Measurements from ENCODE around the gene SLC26A2. TPM values are rescaled to one million over a fixed set of nuclear protein-coding genes. Genes with fewer than 3 reads are reported as not detected.

Gene SLC26A2
- total RNA-seq, 1 donor from 2014 or later = 15.4 TPM

DNA sequence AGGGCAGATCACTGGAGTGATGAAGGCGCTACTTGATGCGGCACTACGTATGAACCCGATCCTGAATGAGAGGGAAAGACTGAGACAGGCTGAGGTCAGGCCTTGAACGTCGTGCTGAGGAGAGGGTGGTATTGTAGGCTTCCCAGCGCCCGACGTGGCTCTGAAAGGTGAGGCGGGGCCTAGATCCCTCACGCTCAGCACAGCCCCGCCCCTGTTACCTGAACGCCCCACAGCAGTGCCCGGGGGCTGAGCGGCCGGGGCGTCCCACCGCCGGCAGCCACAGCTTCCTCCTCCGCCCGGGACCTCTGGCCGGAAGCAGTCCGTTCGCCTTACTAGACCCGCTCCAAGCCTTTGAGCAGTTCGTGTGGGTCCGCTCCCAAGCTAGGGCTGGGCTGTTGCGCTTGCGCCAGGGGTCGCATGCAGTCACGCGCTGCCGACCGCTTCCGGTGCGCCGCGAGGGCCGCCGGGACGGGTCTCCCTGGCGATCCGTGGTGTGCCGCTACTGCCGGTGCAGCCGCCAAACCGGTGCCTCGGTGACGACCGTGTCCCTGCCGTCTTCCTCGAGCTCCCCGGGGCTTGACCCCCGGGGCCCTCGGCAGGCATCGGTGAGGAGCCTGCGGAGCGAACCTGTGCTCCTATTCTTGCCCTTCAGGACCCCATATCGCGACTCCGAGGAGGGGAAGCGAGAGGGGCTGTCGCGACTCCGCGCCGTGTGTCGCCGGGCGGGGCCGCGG lies 39.9 kb downstream of the SLC26A2 start, which contains the start of the genes HMGXB3 and TIGD6:
TSS of gene HMGXB3 (plus strand) at position 484 of the 734 bp plus-strand sequence. CDS start 4,114 bp downstream, outside the sequence.
TSS of gene TIGD6 (minus strand) at position 399 of the 734 bp plus-strand sequence. CDS start 4,306 bp downstream, outside the sequence.
- DNase-seq (ENCODE audit: low spot score in 2 of 2, unreplicated experiment in 2 of 2) = peak; percentile 72 to 88
- H3K9me3 Mint-ChIP-seq = no peaks in the 10 kb centered on the region
- peaks cover 29% of the 10 kb centered on the region for H3K4me1 Mint-ChIP-seq
- peak within 1 kb of the TSS; percentile 84 for H3K4me3 Mint-ChIP-seq
- peak within 1 kb of the TSS; percentile 93 for H3K27ac Mint-ChIP-seq
- peaks cover 5% of the 10 kb centered on the region for H3K36me3 Mint-ChIP-seq
- TF ChIP-seq, protein P1, sequence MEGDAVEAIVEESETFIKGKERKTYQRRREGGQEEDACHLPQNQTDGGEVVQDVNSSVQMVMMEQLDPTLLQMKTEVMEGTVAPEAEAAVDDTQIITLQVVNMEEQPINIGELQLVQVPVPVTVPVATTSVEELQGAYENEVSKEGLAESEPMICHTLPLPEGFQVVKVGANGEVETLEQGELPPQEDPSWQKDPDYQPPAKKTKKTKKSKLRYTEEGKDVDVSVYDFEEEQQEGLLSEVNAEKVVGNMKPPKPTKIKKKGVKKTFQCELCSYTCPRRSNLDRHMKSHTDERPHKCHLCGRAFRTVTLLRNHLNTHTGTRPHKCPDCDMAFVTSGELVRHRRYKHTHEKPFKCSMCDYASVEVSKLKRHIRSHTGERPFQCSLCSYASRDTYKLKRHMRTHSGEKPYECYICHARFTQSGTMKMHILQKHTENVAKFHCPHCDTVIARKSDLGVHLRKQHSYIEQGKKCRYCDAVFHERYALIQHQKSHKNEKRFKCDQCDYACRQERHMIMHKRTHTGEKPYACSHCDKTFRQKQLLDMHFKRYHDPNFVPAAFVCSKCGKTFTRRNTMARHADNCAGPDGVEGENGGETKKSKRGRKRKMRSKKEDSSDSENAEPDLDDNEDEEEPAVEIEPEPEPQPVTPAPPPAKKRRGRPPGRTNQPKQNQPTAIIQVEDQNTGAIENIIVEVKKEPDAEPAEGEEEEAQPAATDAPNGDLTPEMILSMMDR (IDR thresholded peaks at IDR 0.05; ENCODE audit: unreplicated experiment) = no peak
- H3K27me3 Mint-ChIP-seq (ENCODE audit: low read depth) = no peaks in the 10 kb centered on the region

DNA sequence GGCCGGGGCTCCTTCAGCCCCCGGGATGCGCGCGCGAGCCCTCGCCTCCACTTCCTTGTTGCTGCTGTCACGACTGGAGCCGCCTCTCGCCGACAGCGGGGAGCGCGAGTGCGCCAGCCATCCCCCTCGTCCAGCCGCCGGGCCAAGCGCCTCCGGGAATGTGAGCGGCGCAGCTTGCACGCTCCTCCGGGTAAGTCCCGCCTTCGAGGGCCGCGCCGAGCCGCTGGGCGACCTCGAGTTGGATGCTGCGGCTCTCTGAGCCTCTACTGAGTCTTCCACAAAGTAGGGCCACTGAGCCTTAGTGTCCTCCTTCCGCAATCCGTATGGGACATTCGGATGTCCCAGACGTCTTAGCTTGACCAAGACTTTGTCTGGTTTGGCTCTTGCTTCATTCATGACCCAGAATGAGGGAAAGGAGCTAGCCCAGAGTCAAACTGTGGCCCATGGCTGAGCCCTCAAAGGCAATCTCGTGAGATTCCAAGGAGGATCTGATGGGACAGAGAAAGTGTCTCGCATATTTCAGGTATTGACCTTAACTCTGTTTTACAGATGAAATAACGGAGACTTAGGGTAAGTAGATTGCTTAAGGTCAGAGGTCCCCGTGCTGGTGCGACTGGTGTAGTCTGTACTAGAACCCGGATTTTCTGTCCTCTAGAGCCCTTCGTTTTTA lies 40.6 kb downstream of the SLC26A2 start:
- H3K36me3 Mint-ChIP-seq = peaks cover 5% of the 10 kb centered on the region
- H3K27me3 Mint-ChIP-seq (ENCODE audit: low read depth) = no peaks in the 10 kb centered on the region
- no peaks in the 10 kb centered on the region for H3K9me3 Mint-ChIP-seq
- H3K4me3 Mint-ChIP-seq = peak overlapping the region; percentile 84
- peak; percentile 27 to 61 for DNase-seq (ENCODE audit: low spot score in 2 of 2, unreplicated experiment in 2 of 2)
- TF ChIP-seq, protein P1 (IDR thresholded peaks at IDR 0.05; ENCODE audit: unreplicated experiment) = no peak
- H3K4me1 Mint-ChIP-seq = peaks cover 29% of the 10 kb centered on the region
- peak overlapping the region; percentile 70 for H3K27ac Mint-ChIP-seq

DNA sequence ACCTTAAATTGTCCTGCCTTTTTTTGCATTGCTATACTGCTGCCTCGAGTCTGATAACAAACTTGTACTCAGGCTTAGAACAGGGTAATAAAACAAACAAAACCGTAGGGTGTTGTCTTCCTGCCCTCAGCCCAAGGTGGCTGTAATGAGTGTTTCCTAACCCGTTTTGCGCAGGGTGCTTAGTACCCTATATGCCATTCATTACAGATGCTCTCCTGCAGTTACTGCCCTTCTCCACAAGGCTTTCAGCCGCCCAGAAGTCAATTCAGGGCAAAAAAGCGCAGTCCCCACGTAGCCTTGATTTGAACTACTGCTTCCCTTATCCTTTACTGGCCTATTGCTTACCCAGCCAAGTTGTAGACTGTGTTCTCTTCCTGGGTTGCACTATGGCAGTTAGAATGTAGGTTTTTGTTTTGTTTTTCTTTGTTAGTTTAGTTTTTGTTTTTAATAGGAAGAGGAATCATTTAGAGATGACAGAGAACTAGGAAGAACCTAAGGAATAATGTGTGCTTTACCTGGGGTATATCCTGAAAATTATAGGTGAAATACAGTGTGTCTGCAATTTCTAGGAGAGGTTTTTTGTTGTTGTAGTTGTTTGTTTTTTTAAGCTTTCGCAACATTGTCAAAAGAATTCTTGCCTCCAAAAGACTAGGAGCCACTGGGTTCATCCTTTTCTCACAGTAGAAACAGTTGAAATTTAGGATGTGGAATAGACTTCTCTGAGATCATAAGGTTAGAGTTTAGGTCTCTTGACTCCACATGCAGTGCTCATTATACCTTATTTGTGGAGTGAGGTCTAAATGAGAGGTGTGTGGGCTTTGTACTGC lies 41.3 kb downstream of the SLC26A2 start:
- peak overlapping the region; percentile 84 for H3K4me3 Mint-ChIP-seq
- H3K4me1 Mint-ChIP-seq = peaks cover 29% of the 10 kb centered on the region
- peaks cover 10% of the 10 kb centered on the region for H3K36me3 Mint-ChIP-seq
- no peak for DNase-seq (ENCODE audit: low spot score in 2 of 2, unreplicated experiment in 2 of 2)
- H3K27me3 Mint-ChIP-seq (ENCODE audit: low read depth) = no peaks in the 10 kb centered on the region
- peak overlapping the region; percentile 92 for H3K27ac Mint-ChIP-seq
- TF ChIP-seq, protein P1 (IDR thresholded peaks at IDR 0.05; ENCODE audit: unreplicated experiment) = peak; percentile 65
- H3K9me3 Mint-ChIP-seq = no peaks in the 10 kb centered on the region

GRCh38 chr5:150006318-150006717 lies 45.8 kb downstream of the SLC26A2 start:
- H3K4me3 Mint-ChIP-seq = no peak overlapping the region
- no peaks in the 10 kb centered on the region for H3K9me3 Mint-ChIP-seq
- no peaks in the 10 kb centered on the region for H3K27me3 Mint-ChIP-seq (ENCODE audit: low read depth)
- TF ChIP-seq, protein P1 (IDR thresholded peaks at IDR 0.05; ENCODE audit: unreplicated experiment) = no peak
- peaks cover 14% of the 10 kb centered on the region for H3K4me1 Mint-ChIP-seq
- no peak for DNase-seq (ENCODE audit: low spot score in 2 of 2, unreplicated experiment in 2 of 2)
- no peak overlapping the region for H3K27ac Mint-ChIP-seq
- H3K36me3 Mint-ChIP-seq = peaks cover 19% of the 10 kb centered on the region

DNA sequence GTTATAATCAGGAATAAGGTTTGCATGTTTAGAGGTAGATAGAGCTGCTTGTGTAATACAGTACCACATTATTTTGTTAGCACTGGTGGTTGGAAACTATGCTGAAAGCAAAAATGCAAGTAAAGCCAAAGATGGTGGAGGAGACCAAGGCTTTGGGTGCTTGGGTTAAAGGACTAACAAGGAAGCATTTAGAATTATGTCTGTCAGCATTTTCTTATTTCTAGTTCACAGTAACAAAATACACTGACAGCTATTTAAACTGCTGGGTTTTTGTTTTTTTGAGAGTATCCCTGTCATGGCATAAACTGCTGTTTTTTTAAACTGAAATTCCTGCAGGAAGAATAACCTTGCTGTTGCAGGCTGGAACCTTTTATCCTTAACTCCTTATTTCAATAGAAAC lies 46.5 kb downstream of the SLC26A2 start:
- Mint-ChIP-seq H3K36me3 (peaks cover 22% of the 10 kb centered on the region), H3K4me1 (peaks cover 8% of the 10 kb centered on the region), H3K4me3 (no peak overlapping the region), H3K27ac (no peak overlapping the region), H3K27me3 (ENCODE audit: low read depth) (no peaks in the 10 kb centered on the region), H3K9me3 (no peaks in the 10 kb centered on the region)
- TF ChIP-seq, protein P1 (IDR thresholded peaks at IDR 0.05; ENCODE audit: unreplicated experiment) = no peak
- no peak for DNase-seq (ENCODE audit: low spot score in 2 of 2, unreplicated experiment in 2 of 2)
